ENCODE measurements around the gene MBD1. TPM values are rescaled to one million over a fixed set of nuclear protein-coding genes. Genes with fewer than 3 reads are reported as not detected.

Gene MBD1
- total and polyA plus RNA-seq, 10 of the 15 experiments (the other 5 are each of a cell fraction or from before 2014, with no cell fraction given) = 8.4 to 97.7 (median 59.9) TPM

- TF ChIP-seq ZNF592 (IDR thresholded peaks at IDR 0.05) = no peak
Measured at GRCh38 chr18:50232419-50232818, 48.9 kb downstream of the MBD1 start (continued).

- no TSS peak for BruUV-seq (replicated peaks)
- no peaks in the 10 kb centered on the region for H3K36me3 ChIP-seq (ENCODE audit: control insufficient read depth in 2 of 2, insufficient read depth in 2 of 2, low read length in 1 of 2)
- H3K79me2 ChIP-seq (ENCODE audit: control insufficient read depth, insufficient read depth, low read length) = no peaks in the 10 kb centered on the region
- no peak overlapping the region for H3K4me2 ChIP-seq (ENCODE audit: control insufficient read depth, insufficient read depth)
- ATAC-seq (no peak), FAIRE-seq (no peak), DNase-seq (ENCODE audit: low read depth, low spot score) (no peak)
- no peak overlapping the region for H3K9ac ChIP-seq (ENCODE audit: control insufficient read depth, insufficient read depth, low read length)
- H3K9me3 ChIP-seq (replicated peaks; ENCODE audit: control insufficient read depth, insufficient read depth, low read length) = no peaks in the 10 kb centered on the region
- ChIA-PET CTCF (interaction anchor here (1.2 to 1.7 kb wide), 2 partner anchors 28 to 125 kb away, joined by 3 to 4 read pairs; no protein-coding TSS in a partner anchor), SMC1A (ENCODE audit: uncharacterized antibody, unreplicated experiment) (no interaction called here), RAD21 (ENCODE audit: unreplicated experiment) (no interaction called here), POLR2A (no interaction called here)
- no peaks in the 10 kb centered on the region for H4K20me1 ChIP-seq (ENCODE audit: control insufficient read depth, insufficient read depth)
- H2AFZ ChIP-seq (ENCODE audit: control insufficient read depth, low read depth, low read length) = no peak overlapping the region
- in situ Hi-C loops (cut with MboI) = no loop called here
- H3K4me3 ChIP-seq = no peak overlapping the region
- no peaks in the 10 kb centered on the region; a peak in 1 of 4 replicates for H3K27me3 ChIP-seq (replicated peaks in 1 of 2; ENCODE audit: control insufficient read depth in 2 of 2, insufficient read depth in 2 of 2, low read length in 1 of 2)
- WGBS (ENCODE audit: insufficient coverage, insufficient replicate concordance, low lambda C conversion rate, missing lambda C conversion rate) = 4% methylated on average over 4 of the region's 4 CpGs
- intact Hi-C loops (cut with micrococcal nuclease; ENCODE audit: unreplicated experiment) = no loop called here
- H3K27ac ChIP-seq (ENCODE audit: control insufficient read depth, insufficient read depth) = no peak overlapping the region
- H3K4me1 ChIP-seq (ENCODE audit: control insufficient read depth, insufficient read depth, low read length) = no peaks in the 10 kb centered on the region
- TF ChIP-seq GABPA (IDR thresholded peaks at IDR 0.05; ENCODE audit: low read depth) (no peak), CREM (IDR thresholded peaks at IDR 0.05; ENCODE audit: low read depth) (no peak), EED (IDR thresholded peaks at IDR 0.05; ENCODE audit: low read depth) (no peak), ZNF687 (IDR thresholded peaks at IDR 0.05) (no peak), DPF2 (IDR thresholded peaks at IDR 0.05) (no peak), MAX (IDR thresholded peaks at IDR 0.05; ENCODE audit: low read depth, low read length) (no peak), MEF2B (IDR thresholded peaks at IDR 0.05; ENCODE audit: partially characterized antibody, poor library complexity, severe bottlenecking) (no peak), LARP7 (IDR thresholded peaks at IDR 0.05) (no peak), TBL1XR1 (IDR thresholded peaks at IDR 0.05; ENCODE audit: low read depth, low read length) (no peak), BCLAF1 (IDR thresholded peaks at IDR 0.05) (no peak), HDAC6 (IDR thresholded peaks at IDR 0.05; ENCODE audit: unreplicated experiment) (no peak)
Measured at GRCh38 chr18:50231621-50232020, 49.7 kb downstream of the MBD1 start.

Measured in GM12878 (cell line).